ENCODE measurements around the gene SOCS7. TPM values are rescaled to one million over a fixed set of nuclear protein-coding genes. Genes with fewer than 3 reads are reported as not detected.

SOCS7 gene
- polyA plus RNA-seq, 3 donors, result 16.8 to 18.6 (median 18.6) TPM

DNA sequence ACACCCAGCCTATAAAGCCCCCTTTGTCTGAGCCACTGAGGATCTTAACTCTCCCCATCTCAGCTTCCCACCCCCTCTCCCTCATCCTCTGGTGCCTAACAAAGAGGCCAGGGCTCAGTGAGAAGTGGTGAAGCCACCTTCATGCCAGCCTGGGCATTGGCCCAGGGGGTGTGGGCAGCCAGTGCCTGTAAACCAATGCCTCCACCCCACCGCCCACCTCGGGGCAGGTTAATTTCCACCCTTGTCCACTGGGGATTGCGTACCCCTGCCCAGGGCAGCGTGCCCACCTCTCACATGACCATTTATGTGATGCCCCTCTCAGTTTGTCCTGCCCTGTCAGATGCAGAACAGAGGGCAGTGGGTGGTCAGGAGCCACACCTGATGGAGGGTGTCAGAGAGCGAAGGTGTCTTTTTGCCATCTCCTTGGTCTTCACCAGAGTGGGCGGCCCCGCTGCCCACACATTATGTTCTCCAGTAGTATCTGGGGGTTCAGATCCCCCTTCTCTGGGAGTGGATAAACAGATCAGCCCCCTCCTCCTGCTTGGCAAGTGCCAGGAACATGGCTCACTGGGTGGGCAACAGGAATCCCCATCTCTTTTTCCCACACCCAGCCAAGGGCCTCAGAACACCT, 66.5 kb downstream of the SOCS7 start:
- DNase-seq (ENCODE audit: low read depth in 3 of 3, low spot score in 2 of 3), result no peak

- no peak for DNase-seq (ENCODE audit: low read depth in 3 of 3, low spot score in 2 of 3)
These were observed 67.3 kb downstream of the SOCS7 start for GRCh38 chr17:38418693-38419507.

- DNase-seq (ENCODE audit: low read depth in 3 of 3, low spot score in 2 of 3), result no peak
These were observed 67.9 kb downstream of the SOCS7 start for GRCh38 chr17:38419508-38419981.

GRCh38 chr17:38420518-38420917, 68.9 kb downstream of the SOCS7 start:
- DNase-seq (ENCODE audit: low read depth in 3 of 3, low spot score in 2 of 3), result no peak

DNA sequence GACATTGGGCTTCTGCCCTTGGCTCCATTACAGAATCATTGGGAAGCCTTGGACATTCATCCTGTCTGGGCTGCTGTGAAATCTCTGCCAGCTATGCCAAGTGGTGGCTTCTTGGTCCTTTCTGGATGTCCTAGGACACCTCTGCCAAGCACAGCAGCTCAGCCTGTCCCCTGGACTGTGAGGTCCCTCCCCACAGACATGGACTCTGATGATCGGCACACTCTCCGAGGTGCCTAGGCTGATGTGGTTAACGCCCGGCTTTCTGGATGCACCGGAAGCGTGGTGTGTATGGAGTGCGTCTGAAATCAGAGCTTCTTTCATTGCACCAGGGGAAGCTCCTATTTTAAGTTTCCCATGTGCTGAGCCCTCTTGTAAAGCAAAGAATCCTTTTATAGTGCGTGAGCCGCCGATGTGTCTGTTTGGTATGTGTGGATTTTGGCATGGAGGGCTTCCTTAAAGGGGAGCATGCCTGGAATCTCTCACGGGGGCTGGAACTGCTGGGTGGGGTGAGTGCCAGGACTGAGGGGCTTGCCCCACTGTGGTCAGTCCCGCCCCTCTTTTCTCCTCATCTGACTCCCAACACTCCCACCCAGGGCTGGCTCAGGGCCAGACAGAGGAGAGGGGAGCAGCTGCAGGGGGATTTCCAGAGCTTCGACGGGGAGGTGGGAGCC, 69.7 kb downstream of the SOCS7 start:
- no peak for DNase-seq (ENCODE audit: low read depth in 3 of 3, low spot score in 2 of 3)

DNA sequence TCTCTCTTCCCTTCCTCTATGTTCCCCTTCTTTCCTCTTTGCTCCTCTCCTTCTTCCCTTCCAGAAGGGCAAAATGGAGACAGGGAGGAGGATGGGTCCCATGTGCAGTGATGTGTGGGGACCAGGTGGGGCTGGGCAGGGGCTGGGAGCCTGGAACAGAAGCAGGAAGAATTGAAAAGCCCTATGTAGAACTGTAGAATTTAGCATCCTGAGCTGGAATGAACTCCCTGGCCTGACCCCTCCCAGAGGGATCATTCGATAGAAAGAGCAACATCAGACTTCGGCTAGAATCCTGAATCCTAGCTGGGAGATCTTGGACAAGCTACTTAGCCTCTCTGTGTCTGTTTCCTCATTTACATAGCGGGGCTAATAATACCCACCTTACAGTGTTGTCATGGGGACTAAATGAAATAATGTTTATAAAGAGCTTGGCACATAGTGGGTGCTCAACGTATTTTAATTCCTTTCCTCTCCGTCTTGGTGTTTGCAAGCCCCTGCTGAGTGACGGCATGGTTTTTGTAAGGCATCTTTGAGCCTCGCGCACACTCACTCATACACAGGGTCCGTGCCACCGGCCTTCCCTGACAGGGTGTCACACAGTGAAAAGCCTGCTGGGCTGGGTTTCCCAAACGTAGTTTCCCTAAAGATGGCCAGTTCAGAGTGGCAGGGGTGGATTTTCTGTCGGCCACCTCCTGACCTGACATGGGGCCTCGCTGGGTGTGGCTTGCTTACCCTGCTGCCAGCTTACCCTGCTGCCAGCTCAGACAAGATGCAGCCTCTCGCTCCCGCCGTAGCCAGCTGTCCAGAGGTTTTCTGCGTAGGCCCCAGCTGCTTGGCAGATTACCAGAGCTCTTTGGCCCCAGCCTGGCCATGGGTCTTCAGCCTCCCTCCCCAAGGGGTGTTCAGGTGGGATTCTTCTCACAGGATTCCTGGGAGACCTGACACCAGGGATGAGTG, 70.5 kb downstream of the SOCS7 start:
- no peak for DNase-seq (ENCODE audit: low read depth in 3 of 3, low spot score in 2 of 3)

- no peak for DNase-seq (ENCODE audit: low read depth in 3 of 3, low spot score in 2 of 3)
These were observed 72.8 kb downstream of the SOCS7 start for GRCh38 chr17:38424297-38424972.

GRCh38 chr17:38425031-38425430, 73.4 kb downstream of the SOCS7 start:
- DNase-seq (ENCODE audit: low read depth in 3 of 3, low spot score in 2 of 3), result no peak

DNA sequence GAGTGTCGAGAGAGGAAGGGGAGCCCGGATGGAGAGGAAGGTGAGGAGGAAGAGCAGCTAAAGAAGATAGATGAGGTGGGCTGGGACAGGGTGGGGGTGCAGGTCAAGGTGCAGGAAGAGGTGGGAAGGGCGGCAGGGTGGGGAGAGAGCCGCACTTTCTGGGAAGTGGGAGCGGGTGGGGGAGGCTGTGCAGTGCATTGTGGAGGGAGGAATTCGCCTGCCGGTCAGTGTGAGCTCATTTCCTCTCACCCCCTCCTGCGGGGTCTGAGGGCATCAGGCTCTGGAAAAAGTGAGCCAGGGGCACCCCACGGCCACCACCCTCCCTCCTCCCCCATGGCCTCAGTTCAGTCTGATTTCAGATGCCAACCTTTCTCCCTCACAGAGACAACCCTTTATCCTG, 74.1 kb downstream of the SOCS7 start:
- DNase-seq (ENCODE audit: low read depth in 3 of 3, low spot score in 2 of 3), result no peak

DNA sequence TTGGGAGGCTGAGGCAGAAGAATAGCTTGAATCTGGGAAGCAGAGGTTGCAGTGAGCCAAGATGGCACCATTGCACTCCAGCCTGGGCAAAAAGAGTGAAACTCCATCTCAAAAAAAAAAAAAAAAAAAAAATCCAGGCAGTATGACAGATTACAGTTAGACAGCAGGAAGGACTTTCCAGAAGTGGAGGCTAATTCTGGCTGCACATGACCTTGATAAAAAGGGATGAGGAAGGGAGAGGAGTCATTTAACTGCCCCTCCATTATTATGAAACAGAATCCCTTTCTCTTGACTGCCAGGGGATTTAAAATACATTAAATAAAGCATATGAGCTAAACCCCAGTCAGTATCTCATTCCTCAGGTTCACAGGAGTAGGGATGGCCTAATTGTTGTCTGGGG, 74.8 kb downstream of the SOCS7 start:
- no peak for DNase-seq (ENCODE audit: low read depth in 3 of 3, low spot score in 2 of 3)

- DNase-seq (ENCODE audit: low read depth in 3 of 3, low spot score in 2 of 3), result no peak
These were observed 75.7 kb downstream of the SOCS7 start for GRCh38 chr17:38427160-38427949.

DNA sequence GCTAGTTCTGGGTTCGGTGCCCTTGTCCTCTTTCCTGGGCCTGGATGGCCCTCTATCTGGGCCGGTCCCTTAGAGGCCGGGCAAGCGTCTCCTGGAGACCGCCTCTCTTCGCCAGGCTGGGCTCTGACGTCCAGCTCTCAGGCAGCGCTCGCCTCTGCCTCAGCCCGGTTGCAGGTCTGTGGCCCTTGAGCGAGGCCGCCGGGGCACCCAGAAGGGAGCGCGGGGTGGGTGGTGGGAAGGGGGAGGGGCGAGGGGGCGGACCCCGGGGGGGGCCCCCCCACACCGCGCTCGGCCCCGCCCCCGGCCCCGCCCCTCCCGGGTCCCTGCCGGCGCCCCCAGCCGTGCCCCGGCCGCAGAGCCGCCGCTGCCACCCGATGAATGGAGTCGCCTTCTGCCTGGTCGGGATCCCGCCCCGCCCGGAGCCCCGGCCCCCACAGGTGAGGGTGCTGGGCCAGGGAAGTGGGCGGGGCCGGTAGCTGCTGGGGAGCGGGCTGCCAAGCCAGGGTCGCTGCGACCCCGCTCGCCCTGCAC, 76.5 kb downstream of the SOCS7 start, which contains the start of gene ARHGAP23:
Gene ARHGAP23 (plus strand): TSS at position 353 of the 531 bp plus-strand sequence. CDS start 22 bp downstream, at position 375.
- DNase-seq (ENCODE audit: low read depth in 3 of 3, low spot score in 2 of 3), result no peak

GRCh38 chr17:38428643-38429371, 77.2 kb downstream of the SOCS7 start:
- no peak for DNase-seq (ENCODE audit: low read depth in 3 of 3, low spot score in 2 of 3)

- no peak for DNase-seq (ENCODE audit: low read depth in 3 of 3, low spot score in 2 of 3)
These were observed 77.9 kb downstream of the SOCS7 start for GRCh38 chr17:38429476-38430100.

DNA sequence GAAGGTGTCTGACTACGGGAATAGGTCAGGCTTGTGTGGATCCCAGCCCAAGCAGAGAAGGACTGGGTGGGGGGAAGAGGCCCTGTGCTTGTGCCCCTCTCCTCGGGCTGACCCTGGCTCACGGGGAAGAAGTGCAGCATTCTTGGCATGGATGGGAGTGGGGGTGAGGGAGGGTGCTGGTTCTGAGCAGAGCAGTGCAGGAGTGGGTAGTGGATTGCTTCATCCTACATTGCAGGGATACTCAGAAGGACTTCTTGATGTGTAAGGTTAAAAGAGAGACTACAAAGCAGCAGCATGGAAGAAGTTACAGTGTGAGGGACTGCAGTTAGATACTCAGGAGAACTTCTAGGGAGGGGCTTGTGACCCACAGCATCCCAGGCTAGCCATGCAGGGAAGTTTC, 78.7 kb downstream of the SOCS7 start:
- no peak for DNase-seq (ENCODE audit: low read depth in 3 of 3, low spot score in 2 of 3)

- DNase-seq (ENCODE audit: low read depth in 3 of 3, low spot score in 2 of 3), result no peak
These were observed 79.2 kb downstream of the SOCS7 start for GRCh38 chr17:38430822-38431221.

- no peak for DNase-seq (ENCODE audit: low read depth in 3 of 3, low spot score in 2 of 3)
These were observed 79.9 kb downstream of the SOCS7 start for GRCh38 chr17:38431346-38432145.
